ENCODE data around the gene HS6ST2. TPM values are rescaled to one million over a fixed set of nuclear protein-coding genes. Genes with fewer than 3 reads are reported as not detected.

Gene HS6ST2
- total and polyA plus RNA-seq, 10 of the 15 experiments (the other 5 are each of a cell fraction or from before 2014, with no cell fraction given), result not detected

DNA sequence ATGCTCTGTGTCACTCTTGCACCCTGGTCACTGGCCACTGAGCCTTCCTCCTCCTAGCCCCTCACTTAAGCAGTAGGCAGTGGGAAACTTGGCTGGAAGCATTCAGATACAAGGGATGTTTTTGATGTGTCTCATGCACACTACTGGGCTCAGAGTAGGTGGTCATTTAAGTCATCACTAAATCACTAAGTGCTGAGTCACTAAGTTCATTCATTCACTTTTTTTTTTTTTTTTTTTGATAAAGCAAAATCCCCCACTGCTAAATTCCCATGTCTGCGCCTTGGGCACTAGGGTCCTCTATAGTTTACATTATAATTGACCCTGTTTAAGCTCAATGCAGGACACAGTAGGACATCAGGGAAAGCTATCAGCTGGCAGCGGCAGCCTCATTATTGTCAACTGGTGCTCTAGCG, 287.2 kb downstream of the HS6ST2 start (continued):
- TF ChIP-seq, protein P1, sequence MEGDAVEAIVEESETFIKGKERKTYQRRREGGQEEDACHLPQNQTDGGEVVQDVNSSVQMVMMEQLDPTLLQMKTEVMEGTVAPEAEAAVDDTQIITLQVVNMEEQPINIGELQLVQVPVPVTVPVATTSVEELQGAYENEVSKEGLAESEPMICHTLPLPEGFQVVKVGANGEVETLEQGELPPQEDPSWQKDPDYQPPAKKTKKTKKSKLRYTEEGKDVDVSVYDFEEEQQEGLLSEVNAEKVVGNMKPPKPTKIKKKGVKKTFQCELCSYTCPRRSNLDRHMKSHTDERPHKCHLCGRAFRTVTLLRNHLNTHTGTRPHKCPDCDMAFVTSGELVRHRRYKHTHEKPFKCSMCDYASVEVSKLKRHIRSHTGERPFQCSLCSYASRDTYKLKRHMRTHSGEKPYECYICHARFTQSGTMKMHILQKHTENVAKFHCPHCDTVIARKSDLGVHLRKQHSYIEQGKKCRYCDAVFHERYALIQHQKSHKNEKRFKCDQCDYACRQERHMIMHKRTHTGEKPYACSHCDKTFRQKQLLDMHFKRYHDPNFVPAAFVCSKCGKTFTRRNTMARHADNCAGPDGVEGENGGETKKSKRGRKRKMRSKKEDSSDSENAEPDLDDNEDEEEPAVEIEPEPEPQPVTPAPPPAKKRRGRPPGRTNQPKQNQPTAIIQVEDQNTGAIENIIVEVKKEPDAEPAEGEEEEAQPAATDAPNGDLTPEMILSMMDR (IDR thresholded peaks at IDR 0.05 in 2 of 3, conservative IDR thresholded peaks at IDR 0.05 in 1 of 3; ENCODE audit: control insufficient read depth in 2 of 3, extremely low read depth in 1 of 3, insufficient read depth in 1 of 3, low read depth in 3 of 3, low read length in 3 of 3), result no peak

DNA sequence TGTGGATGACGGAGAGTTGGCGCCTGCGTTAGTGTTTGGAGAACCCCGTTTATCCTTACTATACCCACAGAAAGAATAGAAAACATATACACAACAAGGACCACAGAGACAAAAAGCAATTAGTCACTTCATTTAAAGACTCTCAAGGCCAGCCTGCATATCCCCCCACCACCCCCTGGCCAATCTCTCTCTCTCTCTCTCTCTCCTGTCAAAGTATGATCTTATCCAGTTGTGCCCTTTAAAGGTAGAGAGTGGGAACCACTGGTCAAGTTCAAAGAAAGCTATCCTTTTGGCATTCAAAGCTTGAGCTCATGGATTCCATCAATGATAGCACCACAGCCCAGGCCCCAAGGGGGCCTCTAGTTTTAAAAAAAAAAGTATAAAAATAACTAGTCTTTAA, 289.3 kb downstream of the HS6ST2 start:
- H3K79me2 ChIP-seq (ENCODE audit: control insufficient read depth, insufficient read depth, low read length), result no peaks in the 10 kb centered on the region
- ATAC-seq (no peak), FAIRE-seq (no peak), DNase-seq (ENCODE audit: low read depth, low spot score) (no peak)
- H3K27ac ChIP-seq (ENCODE audit: control insufficient read depth, insufficient read depth), result no peak overlapping the region
- in situ Hi-C loops (cut with MboI) (no loop called here), intact Hi-C loops (cut with micrococcal nuclease; ENCODE audit: unreplicated experiment) (no loop called here)
- CTCF ChIA-PET, result interaction anchor here (0.5 kb wide), 1 partner anchor 13 kb away, joined by 3 read pairs; no protein-coding TSS in a partner anchor
- H3K27me3 ChIP-seq (replicated peaks in 1 of 2; ENCODE audit: control insufficient read depth in 2 of 2, insufficient read depth in 2 of 2, low read length in 1 of 2), result no peaks in the 10 kb centered on the region; a peak in 1 of 4 replicates
- H3K4me2 ChIP-seq (ENCODE audit: control insufficient read depth, insufficient read depth), result no peak overlapping the region
- no peaks in the 10 kb centered on the region for H3K4me1 ChIP-seq (ENCODE audit: control insufficient read depth, insufficient read depth, low read length)
- H3K36me3 ChIP-seq (ENCODE audit: control insufficient read depth in 2 of 2, insufficient read depth in 2 of 2, low read length in 1 of 2), result no peaks in the 10 kb centered on the region
- H2AFZ ChIP-seq (ENCODE audit: control insufficient read depth, low read depth, low read length), result no peak overlapping the region
- no peaks in the 10 kb centered on the region for H4K20me1 ChIP-seq (ENCODE audit: control insufficient read depth, insufficient read depth)
- POLR2A ChIA-PET, result no interaction called here
- no peaks in the 10 kb centered on the region for H3K9me3 ChIP-seq (replicated peaks; ENCODE audit: control insufficient read depth, insufficient read depth, low read length)
- no TSS peak for BruUV-seq (replicated peaks)
- TF ChIP-seq CBFB (IDR thresholded peaks at IDR 0.05; ENCODE audit: low read depth) (no peak), RB1 (IDR thresholded peaks at IDR 0.05; ENCODE audit: borderline replicate concordance) (no peak)
- RAD21 ChIA-PET (ENCODE audit: unreplicated experiment), result no interaction called here
- SMC1A ChIA-PET (ENCODE audit: uncharacterized antibody, unreplicated experiment), result no interaction called here
- WGBS (ENCODE audit: insufficient coverage, insufficient replicate concordance, low lambda C conversion rate, missing lambda C conversion rate), result 85% methylated on average over 4 of the region's 4 CpGs
- no peak overlapping the region for H3K9ac ChIP-seq (ENCODE audit: control insufficient read depth, insufficient read depth, low read length)
- no peak overlapping the region for H3K4me3 ChIP-seq

DNA sequence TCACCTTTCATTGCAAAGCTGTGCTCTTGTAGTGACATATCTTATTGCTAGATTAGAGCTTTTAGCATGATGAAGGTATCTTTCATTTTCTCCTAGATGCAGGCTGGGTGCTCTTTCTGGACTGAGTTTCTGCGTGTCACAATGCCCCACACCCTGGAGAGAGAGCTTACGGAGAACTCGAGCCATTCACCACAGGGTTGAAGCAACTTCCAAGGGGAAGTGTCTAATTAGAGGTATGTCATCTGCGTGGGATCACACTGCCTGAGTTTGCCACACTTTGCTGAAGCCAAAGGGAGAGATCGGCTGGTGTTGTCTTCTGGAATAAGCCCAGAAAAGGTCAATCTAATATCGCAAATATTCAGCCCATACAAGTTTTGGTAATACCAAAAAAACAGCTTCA, 290.3 kb downstream of the HS6ST2 start:
- no peaks in the 10 kb centered on the region for H4K20me1 ChIP-seq (ENCODE audit: control insufficient read depth, insufficient read depth)
- ATAC-seq (no peak), FAIRE-seq (no peak), DNase-seq (ENCODE audit: low read depth, low spot score) (no peak)
- no peaks in the 10 kb centered on the region for H3K9me3 ChIP-seq (replicated peaks; ENCODE audit: control insufficient read depth, insufficient read depth, low read length)
- H3K36me3 ChIP-seq (ENCODE audit: control insufficient read depth in 2 of 2, insufficient read depth in 2 of 2, low read length in 1 of 2), result no peaks in the 10 kb centered on the region
- POLR2A ChIA-PET, result no interaction called here
- no peak overlapping the region for H3K4me3 ChIP-seq
- no peak overlapping the region for H3K4me2 ChIP-seq (ENCODE audit: control insufficient read depth, insufficient read depth)
- H2AFZ ChIP-seq (ENCODE audit: control insufficient read depth, low read depth, low read length), result no peak overlapping the region
- H3K27ac ChIP-seq (ENCODE audit: control insufficient read depth, insufficient read depth), result no peak overlapping the region
- intact Hi-C loops (cut with micrococcal nuclease; ENCODE audit: unreplicated experiment) (no loop called here), in situ Hi-C loops (cut with MboI) (no loop called here)
- CTCF ChIA-PET, result no interaction called here
- no peaks in the 10 kb centered on the region; a peak in 1 of 4 replicates for H3K27me3 ChIP-seq (replicated peaks in 1 of 2; ENCODE audit: control insufficient read depth in 2 of 2, insufficient read depth in 2 of 2, low read length in 1 of 2)
- H3K79me2 ChIP-seq (ENCODE audit: control insufficient read depth, insufficient read depth, low read length), result no peaks in the 10 kb centered on the region
- no TSS peak for BruUV-seq (replicated peaks)
- SMC1A ChIA-PET (ENCODE audit: uncharacterized antibody, unreplicated experiment), result no interaction called here
- TF ChIP-seq CREB1 (IDR thresholded peaks at IDR 0.05; ENCODE audit: low read depth) (no peak), RCOR1 (conservative IDR thresholded peaks at IDR 0.05; ENCODE audit: low read depth, low read length) (no peak), SIN3A (IDR thresholded peaks at IDR 0.05; ENCODE audit: low read depth, low read length) (no peak), FOXK2 (IDR thresholded peaks at IDR 0.05) (no peak)
- H3K9ac ChIP-seq (ENCODE audit: control insufficient read depth, insufficient read depth, low read length), result no peak overlapping the region
- 23% methylated on average over 6 of the region's 6 CpGs for WGBS (ENCODE audit: insufficient coverage, insufficient replicate concordance, low lambda C conversion rate, missing lambda C conversion rate)
- RAD21 ChIA-PET (ENCODE audit: unreplicated experiment), result no interaction called here
- H3K4me1 ChIP-seq (ENCODE audit: control insufficient read depth, insufficient read depth, low read length), result no peaks in the 10 kb centered on the region

All from GM12878 (cell line).